Activated B cell treated with CpG ODN at 0.5 μM for 24 hours (primary cell): ENCODE data around the gene SRCIN1. TPM values are rescaled to one million over a fixed set of nuclear protein-coding genes. Genes with fewer than 3 reads are reported as not detected.

Experiments
- ATAC-seq: fragments of 200-7000 bp; cut with Tn5 transposase; one replicate; pipeline ENCODE4 v1.10.0; 2021; ENCODE audit warnings: low read depth, mild to moderate bottlenecking, moderate library complexity
- CTCF ChIA-PET: fragments of 350-600 bp; sonication (Branson Sonifier 250); formaldehyde crosslinking; loops from one replicate; lab custom pipeline; 2021; ENCODE audit warnings: antibody characterized with exemption; lab: Charles Lee
- POLR2A ChIA-PET: fragments of 350-600 bp; sonication (Branson Sonifier 250); formaldehyde crosslinking; loops from one replicate; lab custom pipeline; 2021; ENCODE audit warnings: antibody characterized with exemption; lab: Charles Lee
- DNase-seq: peaks from one replicate; pipeline ENCODE4 v3.0.0; 2022
- H3K27ac Mint-ChIP-seq: one replicate; pipeline ENCODE4 v1.8.0; 2020; ENCODE audit warnings: mixed read lengths
- H3K27me3 Mint-ChIP-seq: one replicate; pipeline ENCODE4 v1.8.0; 2021; ENCODE audit warnings: mixed read lengths
- H3K36me3 Mint-ChIP-seq: one replicate; pipeline ENCODE4 v1.8.0; 2021; ENCODE audit warnings: low read depth, mixed read lengths
- H3K4me1 Mint-ChIP-seq: one replicate; pipeline ENCODE4 v1.8.0; 2021; ENCODE audit warnings: mixed read lengths
- H3K4me3 Mint-ChIP-seq: one replicate; pipeline ENCODE4 v1.8.0; 2020; ENCODE audit warnings: mild to moderate bottlenecking, mixed read lengths
- H3K9me3 Mint-ChIP-seq: one replicate; pipeline ENCODE4 v1.8.0; 2020; ENCODE audit warnings: mixed read lengths
- intact Hi-C: fragments of 100-400 bp; cut with micrococcal nuclease; formaldehyde crosslinking; loops from one replicate; pipeline ENCODE4 v1.15.1; 2024
- total RNA-seq: library from RNA; stranded (reverse); gene quantifications from 2 replicates; pipeline ENCODE4 v1.2.3, GENCODE V29; 2022
- TF ChIP-seq, protein P1 (sequence below): fragments of 200-600 bp; IDR thresholded peaks from one replicate; pipeline ENCODE4 v1.8.0; 2022; ENCODE audit warnings: antibody characterized with exemption, mild to moderate bottlenecking

The SRCIN1 gene
- total RNA-seq, 1 donor from 2014 or later: 0.35 TPM

DNA sequence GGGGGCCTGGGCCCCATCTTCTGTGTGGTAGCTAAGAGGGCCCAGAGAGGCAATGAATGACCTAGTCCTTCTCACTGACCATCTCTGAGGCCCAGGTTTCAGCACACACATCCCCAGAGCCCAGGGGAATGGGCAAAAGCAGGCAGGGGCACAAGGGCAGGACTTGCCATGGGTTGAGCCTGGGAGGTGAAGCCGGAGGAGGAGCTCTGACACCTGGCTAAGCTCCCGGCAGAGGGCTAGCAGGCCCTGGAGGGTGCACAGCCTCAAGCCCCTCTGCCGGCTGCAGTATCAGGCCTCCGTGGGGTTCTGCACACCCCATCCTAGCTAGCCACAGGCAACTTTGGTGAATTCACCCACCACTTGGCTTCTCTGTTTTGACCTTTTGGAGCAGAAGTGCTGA lies 5.3 kb downstream of the SRCIN1 start:
- CTCF ChIA-PET: no interaction called here
- DNase-seq: no peak
- Mint-ChIP-seq H3K27ac (no peak overlapping the region), H3K9me3 (no peaks in the 10 kb centered on the region), H3K4me3 (no peak overlapping the region), H3K36me3 (no peaks in the 10 kb centered on the region), H3K4me1 (peaks cover 6% of the 10 kb centered on the region), H3K27me3 (peaks cover 69% of the 10 kb centered on the region)
- intact Hi-C loops: no loop called here
- TF ChIP-seq, protein P1, sequence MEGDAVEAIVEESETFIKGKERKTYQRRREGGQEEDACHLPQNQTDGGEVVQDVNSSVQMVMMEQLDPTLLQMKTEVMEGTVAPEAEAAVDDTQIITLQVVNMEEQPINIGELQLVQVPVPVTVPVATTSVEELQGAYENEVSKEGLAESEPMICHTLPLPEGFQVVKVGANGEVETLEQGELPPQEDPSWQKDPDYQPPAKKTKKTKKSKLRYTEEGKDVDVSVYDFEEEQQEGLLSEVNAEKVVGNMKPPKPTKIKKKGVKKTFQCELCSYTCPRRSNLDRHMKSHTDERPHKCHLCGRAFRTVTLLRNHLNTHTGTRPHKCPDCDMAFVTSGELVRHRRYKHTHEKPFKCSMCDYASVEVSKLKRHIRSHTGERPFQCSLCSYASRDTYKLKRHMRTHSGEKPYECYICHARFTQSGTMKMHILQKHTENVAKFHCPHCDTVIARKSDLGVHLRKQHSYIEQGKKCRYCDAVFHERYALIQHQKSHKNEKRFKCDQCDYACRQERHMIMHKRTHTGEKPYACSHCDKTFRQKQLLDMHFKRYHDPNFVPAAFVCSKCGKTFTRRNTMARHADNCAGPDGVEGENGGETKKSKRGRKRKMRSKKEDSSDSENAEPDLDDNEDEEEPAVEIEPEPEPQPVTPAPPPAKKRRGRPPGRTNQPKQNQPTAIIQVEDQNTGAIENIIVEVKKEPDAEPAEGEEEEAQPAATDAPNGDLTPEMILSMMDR: no peak
- POLR2A ChIA-PET: no interaction called here
- ATAC-seq: no peak

DNA sequence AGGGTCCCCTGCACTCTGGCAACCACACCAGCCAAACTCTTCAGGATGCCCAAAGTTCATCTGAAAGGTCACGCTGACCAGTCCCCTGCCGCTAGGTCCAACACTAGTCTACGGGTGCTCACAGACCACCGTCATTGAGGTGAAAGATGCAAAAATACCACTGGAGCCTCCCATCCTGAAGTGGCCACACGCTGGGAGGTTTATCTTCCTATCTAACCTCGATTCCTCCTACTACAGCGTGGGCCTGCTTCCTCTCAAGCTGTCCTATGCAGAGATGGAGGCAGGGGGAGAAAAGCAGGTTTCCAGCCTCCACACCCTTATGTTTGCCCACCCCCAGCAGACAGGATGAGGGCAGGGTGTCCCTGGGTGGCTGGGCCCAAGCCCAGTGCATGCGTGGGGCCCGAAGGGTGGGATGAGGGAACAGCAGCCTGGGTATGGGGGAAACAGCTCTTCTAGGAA lies 6.3 kb downstream of the SRCIN1 start:
- H3K36me3 Mint-ChIP-seq: no peaks in the 10 kb centered on the region
- H3K27me3 Mint-ChIP-seq: peaks cover 77% of the 10 kb centered on the region
- no peak overlapping the region for H3K4me3 Mint-ChIP-seq
- CTCF ChIA-PET: no interaction called here
- intact Hi-C loops: no loop called here
- ATAC-seq (no peak), DNase-seq (no peak)
- POLR2A ChIA-PET: interaction anchor here (0.6 kb wide), 1 partner anchor 52 kb away, joined by 3 read pairs; no protein-coding TSS in a partner anchor
- H3K9me3 Mint-ChIP-seq: no peaks in the 10 kb centered on the region
- H3K4me1 Mint-ChIP-seq: peaks cover 5% of the 10 kb centered on the region
- H3K27ac Mint-ChIP-seq: no peak overlapping the region
- TF ChIP-seq, protein P1: no peak

DNA sequence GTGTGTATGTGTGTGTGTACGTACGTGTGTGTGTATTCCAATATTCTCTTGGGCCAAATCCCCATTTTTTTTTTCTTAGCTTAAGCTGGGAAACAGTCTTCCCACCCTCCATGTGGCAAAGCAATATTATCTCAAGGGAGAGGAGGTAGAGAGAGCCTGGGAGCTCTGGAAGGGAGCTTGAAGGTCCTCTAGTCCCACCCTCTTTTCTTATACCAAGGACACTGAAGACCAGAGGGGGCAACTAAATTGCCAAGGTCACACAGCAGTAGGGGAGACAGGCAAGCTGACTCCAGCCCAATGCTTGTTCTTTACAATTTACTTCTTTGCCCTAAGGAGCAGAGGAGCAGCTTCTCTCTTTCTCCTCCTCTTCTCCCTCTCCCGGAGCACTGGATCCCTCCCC lies 6.8 kb downstream of the SRCIN1 start:
- peaks cover 77% of the 10 kb centered on the region for H3K27me3 Mint-ChIP-seq
- TF ChIP-seq, protein P1: no peak
- ATAC-seq (no peak), DNase-seq (no peak)
- ChIA-PET CTCF (no interaction called here), POLR2A (interaction anchor here (0.6 to 0.7 kb wide), 2 partner anchors 51 to 136 kb away, joined by 3 to 4 read pairs; no protein-coding TSS in a partner anchor)
- no peaks in the 10 kb centered on the region for H3K9me3 Mint-ChIP-seq
- H3K27ac Mint-ChIP-seq: no peak overlapping the region
- no peak overlapping the region for H3K4me3 Mint-ChIP-seq
- H3K36me3 Mint-ChIP-seq: no peaks in the 10 kb centered on the region
- intact Hi-C loops: no loop called here
- H3K4me1 Mint-ChIP-seq: peaks cover 5% of the 10 kb centered on the region

DNA sequence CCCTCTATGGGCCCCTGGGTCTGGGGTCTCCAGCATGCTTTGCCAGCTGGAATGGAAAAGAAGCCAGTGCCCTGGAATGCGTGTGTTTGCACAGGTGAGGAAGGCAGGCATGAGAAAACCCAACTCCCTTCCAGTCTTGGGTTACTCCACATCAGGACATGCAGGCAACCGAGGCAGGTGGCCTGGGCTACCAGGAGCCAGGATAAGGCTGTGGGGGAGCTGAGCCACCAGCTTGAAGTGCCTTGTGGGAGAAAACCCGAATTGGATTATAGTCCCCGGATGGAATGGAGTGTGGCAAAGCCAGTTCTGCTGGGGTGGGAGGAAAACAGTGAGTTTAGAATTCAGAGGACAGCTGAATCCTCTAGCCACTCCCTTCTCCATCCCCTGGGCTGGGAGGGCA lies 7.2 kb downstream of the SRCIN1 start:
- H3K27me3 Mint-ChIP-seq: peaks cover 77% of the 10 kb centered on the region
- no peak overlapping the region for H3K27ac Mint-ChIP-seq
- ATAC-seq: peak; percentile 28
- H3K4me1 Mint-ChIP-seq: peaks cover 5% of the 10 kb centered on the region
- no peaks in the 10 kb centered on the region for H3K9me3 Mint-ChIP-seq
- H3K36me3 Mint-ChIP-seq: no peaks in the 10 kb centered on the region
- POLR2A ChIA-PET: interaction anchor here (0.7 kb wide), 1 partner anchor 137 kb away, joined by 4 read pairs; no protein-coding TSS in a partner anchor
- intact Hi-C loops: no loop called here
- no peak for DNase-seq
- TF ChIP-seq, protein P1: no peak
- CTCF ChIA-PET: no interaction called here
- no peak overlapping the region for H3K4me3 Mint-ChIP-seq

DNA sequence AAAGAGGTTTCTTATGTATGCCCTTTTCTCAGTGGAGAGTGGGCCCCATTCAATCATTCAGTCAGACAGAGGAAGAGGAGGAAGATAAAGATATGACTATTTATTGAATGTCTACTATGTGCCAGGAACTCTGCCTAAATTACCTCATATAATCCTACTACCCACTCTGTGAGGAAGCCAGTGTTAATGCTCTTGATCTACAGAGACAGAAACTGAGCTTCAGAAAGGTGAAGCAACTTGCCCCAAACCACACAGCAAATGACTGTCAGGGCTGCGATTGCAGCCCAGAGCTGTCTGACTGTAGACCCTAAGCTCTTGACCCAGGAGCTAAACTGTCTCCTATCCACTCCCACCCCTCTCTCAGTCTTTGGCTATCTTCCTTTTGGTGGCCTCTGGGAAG lies 8.4 kb downstream of the SRCIN1 start:
- ATAC-seq: no peak
- DNase-seq: no peak
- Mint-ChIP-seq H3K4me3 (no peak overlapping the region), H3K9me3 (no peaks in the 10 kb centered on the region), H3K27me3 (peaks cover 79% of the 10 kb centered on the region), H3K4me1 (peaks cover 5% of the 10 kb centered on the region), H3K36me3 (no peaks in the 10 kb centered on the region), H3K27ac (no peak overlapping the region)
- POLR2A ChIA-PET: interaction anchor here (0.6 kb wide), 1 partner anchor 16 kb away, joined by 3 read pairs; no protein-coding TSS in a partner anchor
- CTCF ChIA-PET: interaction anchor here (1.0 to 1.4 kb wide), 2 partner anchors 13 to 15 kb away, joined by 3 read pairs; no protein-coding TSS in a partner anchor
- TF ChIP-seq, protein P1: no peak
- intact Hi-C loops: no loop called here
